Muscle layer of colon (tissue), 2 donors: ENCODE data around the gene TMEM191C.
"Not testable (repeated sequence)": the region's sequence is repeated elsewhere in the genome, so short reads cannot be mapped to it uniquely, and the experiment has no call there.

Experiments used
- H3K27ac ChIP-seq: one replicate; pipeline ENCODE4 v1.7.0; 2013; ENCODE audit warnings: low read depth, mild to moderate bottlenecking, low read length, moderate library complexity
- H3K27me3 ChIP-seq, 2 donors: one replicate each; pipeline ENCODE4 v1.7.0; 2013; ENCODE audit warnings: low read length in 2 of 2, mild to moderate bottlenecking in 2 of 2; ENCODE audit not compliant: insufficient read depth in 2 of 2, control insufficient read depth in 1 of 2
- H3K36me3 ChIP-seq: one replicate; pipeline ENCODE4 v1.7.0; 2013; ENCODE audit warnings: mild to moderate bottlenecking, low read length; ENCODE audit not compliant: insufficient read depth
- H3K4me1 ChIP-seq: one replicate; pipeline ENCODE4 v1.7.0; 2013; ENCODE audit warnings: mild to moderate bottlenecking, low read length; ENCODE audit not compliant: insufficient read depth
- H3K4me3 ChIP-seq, 2 donors: one replicate each; pipeline ENCODE4 v1.7.0; 2013; ENCODE audit warnings: low read length in 2 of 2, low read depth in 1 of 2, mild to moderate bottlenecking in 1 of 2, moderate library complexity in 1 of 2
- H3K9ac ChIP-seq: one replicate; pipeline ENCODE4 v1.7.0; 2013; ENCODE audit warnings: low read length
- H3K9me3 ChIP-seq: one replicate; pipeline ENCODE4 v1.7.0; 2013; ENCODE audit warnings: mild to moderate bottlenecking, low read length
- donor health status: abdominal sarcoma.
- donor health status: Adenocarcinoma of cecum.

TMEM191C gene

GRCh38 chr22:21467337-21468193 is at the start of gene TMEM191C:
TMEM191C (plus strand) TSS chr22:21467387; CDS start chr22:21467460, 73 bp downstream.
- not testable (repeated sequence) for H3K9me3 ChIP-seq, H3K27ac ChIP-seq, H3K27me3 ChIP-seq, H3K36me3 ChIP-seq, H3K9ac ChIP-seq, H3K4me3 ChIP-seq, H3K4me1 ChIP-seq

GRCh38 chr22:21417853-21418252 is 49.3 kb upstream of the TMEM191C start:
- H3K36me3 ChIP-seq, H3K27me3 ChIP-seq, H3K9ac ChIP-seq, H3K27ac ChIP-seq, H3K4me1 ChIP-seq, H3K4me3 ChIP-seq, H3K9me3 ChIP-seq: not testable (repeated sequence)

GRCh38 chr22:21418974-21419638 is 48.1 kb upstream of the TMEM191C start:
- not testable (repeated sequence) for H3K4me1 ChIP-seq, H3K9ac ChIP-seq, H3K27me3 ChIP-seq, H3K4me3 ChIP-seq, H3K36me3 ChIP-seq, H3K9me3 ChIP-seq, H3K27ac ChIP-seq

- H3K27ac ChIP-seq = not testable (repeated sequence)
Observed at GRCh38 chr22:21420180-21420763, 46.9 kb upstream of the TMEM191C start.

GRCh38 chr22:21424084-21424709 is 43.0 kb upstream of the TMEM191C start:
- not testable (repeated sequence) for H3K9me3 ChIP-seq, H3K36me3 ChIP-seq, H3K4me1 ChIP-seq, H3K27me3 ChIP-seq, H3K9ac ChIP-seq, H3K27ac ChIP-seq, H3K4me3 ChIP-seq

More at GRCh38 chr22:21420180-21420763, 46.9 kb upstream of the TMEM191C start:
- H3K27me3 ChIP-seq, H3K9ac ChIP-seq, H3K4me1 ChIP-seq, H3K9me3 ChIP-seq, H3K36me3 ChIP-seq, H3K4me3 ChIP-seq: not testable (repeated sequence)

GRCh38 chr22:21434378-21435233 is 32.6 kb upstream of the TMEM191C start:
- not testable (repeated sequence) for H3K36me3 ChIP-seq, H3K4me1 ChIP-seq, H3K9me3 ChIP-seq, H3K9ac ChIP-seq, H3K27ac ChIP-seq, H3K27me3 ChIP-seq, H3K4me3 ChIP-seq

- H3K27me3 ChIP-seq, H3K27ac ChIP-seq, H3K9ac ChIP-seq, H3K9me3 ChIP-seq, H3K4me3 ChIP-seq, H3K4me1 ChIP-seq, H3K36me3 ChIP-seq: not testable (repeated sequence)
Observed at GRCh38 chr22:21435998-21436810, 31.0 kb upstream of the TMEM191C start.

- not testable (repeated sequence) for H3K27me3 ChIP-seq, H3K4me1 ChIP-seq, H3K9me3 ChIP-seq, H3K36me3 ChIP-seq, H3K4me3 ChIP-seq, H3K27ac ChIP-seq, H3K9ac ChIP-seq
Observed at GRCh38 chr22:21438013-21438412, 29.2 kb upstream of the TMEM191C start.

GRCh38 chr22:21440018-21440636 is 27.1 kb upstream of the TMEM191C start:
- not testable (repeated sequence) for H3K36me3 ChIP-seq, H3K9ac ChIP-seq, H3K4me3 ChIP-seq, H3K4me1 ChIP-seq, H3K9me3 ChIP-seq, H3K27ac ChIP-seq, H3K27me3 ChIP-seq

GRCh38 chr22:21440676-21441075 is 26.5 kb upstream of the TMEM191C start:
- H3K4me1 ChIP-seq, H3K9ac ChIP-seq, H3K9me3 ChIP-seq, H3K27me3 ChIP-seq, H3K36me3 ChIP-seq, H3K27ac ChIP-seq, H3K4me3 ChIP-seq: not testable (repeated sequence)
